Measurements from ENCODE around the gene PCLO.
"Not testable (repeated sequence)": the region's sequence is repeated elsewhere in the genome, so short reads cannot be mapped to it uniquely, and the experiment has no call there.

The PCLO gene

DNA sequence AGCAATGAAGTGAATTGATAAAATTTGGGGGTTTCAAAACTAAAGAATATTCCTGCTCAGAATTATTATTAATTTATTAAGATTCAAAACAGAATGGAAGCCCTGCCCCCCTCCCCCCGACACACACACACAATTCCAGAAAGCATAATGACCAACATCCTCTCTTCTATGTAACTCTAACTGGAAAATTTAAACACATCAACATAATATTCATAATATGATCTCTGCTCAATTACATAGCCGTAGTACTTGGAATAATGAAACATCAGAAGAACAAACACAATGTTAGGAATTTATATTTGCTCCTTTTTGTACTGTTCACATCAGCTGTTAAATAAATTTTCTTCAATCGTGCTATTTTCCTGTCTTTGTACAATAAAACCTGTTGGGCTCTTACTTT lies 20.8 kb downstream of the PCLO start:
- DNase-seq (ENCODE audit: low read depth): no peak

DNA sequence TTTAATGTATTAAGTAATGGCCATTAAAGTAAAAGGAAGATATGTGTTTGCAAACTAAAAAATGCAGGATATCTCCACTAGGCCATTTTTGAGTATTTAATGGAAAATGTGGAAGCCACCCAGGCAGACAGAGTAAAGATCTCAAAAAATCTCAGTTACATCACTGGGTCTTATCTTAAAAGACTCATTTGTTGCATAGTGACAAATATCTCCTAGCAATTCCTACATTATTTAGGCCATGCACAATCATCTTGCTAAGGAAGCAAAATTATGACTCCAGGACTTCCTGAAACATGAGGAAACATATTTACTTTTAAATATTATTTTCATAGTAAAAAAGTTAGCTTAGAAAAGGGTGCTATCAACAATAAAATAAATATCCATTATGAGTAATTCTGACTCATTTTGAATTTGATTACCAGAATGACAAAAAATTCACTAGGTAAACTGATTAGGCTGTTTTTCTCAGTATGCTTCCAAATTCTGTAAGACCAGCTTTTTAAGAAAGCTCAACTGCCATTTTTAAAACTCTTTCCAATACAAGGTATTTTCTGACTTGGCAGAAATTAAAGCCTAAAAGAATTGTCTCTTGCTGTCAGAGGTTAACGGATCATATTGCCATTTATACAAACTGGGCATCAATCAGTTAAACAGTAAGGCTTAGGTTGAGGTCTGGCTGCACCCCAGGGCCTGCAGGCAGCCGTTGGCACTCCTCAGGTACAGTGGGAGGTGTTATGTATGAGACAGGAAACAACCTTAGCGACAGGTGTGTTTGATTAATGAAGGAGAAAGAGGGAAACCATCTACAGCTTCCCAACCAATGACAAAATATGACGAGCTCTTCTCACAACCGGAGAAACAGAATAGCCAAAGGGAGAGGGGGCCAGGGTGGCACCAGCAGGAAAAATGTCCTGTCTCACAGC lies 31.8 kb downstream of the PCLO start:
- no peak for DNase-seq (ENCODE audit: low read depth)

- DNase-seq (ENCODE audit: low read depth): no peak
Observed at GRCh38 chr7:83130191-83130590, 32.5 kb downstream of the PCLO start.

DNA sequence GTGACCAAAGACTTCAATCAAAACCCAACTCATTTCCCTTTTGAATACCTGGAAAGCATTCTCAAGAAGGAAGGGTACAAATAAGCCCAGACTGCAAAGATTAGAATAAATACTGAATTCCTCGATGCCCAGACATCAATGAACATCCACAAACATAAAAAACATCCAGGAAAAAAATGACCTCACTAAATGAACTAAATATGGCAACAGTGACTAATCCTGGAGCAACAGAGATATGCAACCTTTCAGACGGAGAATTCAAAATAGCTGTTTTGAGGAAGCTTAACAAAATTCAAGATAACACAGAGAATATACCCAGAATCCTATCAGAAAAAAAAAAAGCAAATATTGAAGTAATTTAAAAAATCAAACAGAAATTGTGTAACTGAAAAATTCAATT lies 43.2 kb downstream of the PCLO start:
- DNase-seq (ENCODE audit: low read depth): no peak

DNA sequence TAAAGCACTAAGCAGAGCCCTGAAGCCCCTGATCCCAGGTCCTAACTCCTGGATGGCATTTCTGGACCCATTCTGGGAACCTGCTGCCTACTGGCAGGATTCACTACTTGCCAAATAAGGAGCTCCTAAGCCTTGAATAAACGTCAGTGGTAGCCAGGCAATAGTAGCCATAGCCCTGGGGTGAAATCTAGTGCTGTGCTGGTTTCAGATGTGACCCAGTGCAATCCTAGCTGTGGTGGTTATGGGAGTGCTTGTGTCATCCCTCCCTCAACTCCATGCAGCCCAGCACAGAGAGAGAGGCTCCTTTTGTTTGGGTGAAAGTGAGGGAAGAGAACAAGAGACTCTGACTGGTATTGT lies 43.7 kb downstream of the PCLO start:
- no peak for DNase-seq (ENCODE audit: low read depth)

DNA sequence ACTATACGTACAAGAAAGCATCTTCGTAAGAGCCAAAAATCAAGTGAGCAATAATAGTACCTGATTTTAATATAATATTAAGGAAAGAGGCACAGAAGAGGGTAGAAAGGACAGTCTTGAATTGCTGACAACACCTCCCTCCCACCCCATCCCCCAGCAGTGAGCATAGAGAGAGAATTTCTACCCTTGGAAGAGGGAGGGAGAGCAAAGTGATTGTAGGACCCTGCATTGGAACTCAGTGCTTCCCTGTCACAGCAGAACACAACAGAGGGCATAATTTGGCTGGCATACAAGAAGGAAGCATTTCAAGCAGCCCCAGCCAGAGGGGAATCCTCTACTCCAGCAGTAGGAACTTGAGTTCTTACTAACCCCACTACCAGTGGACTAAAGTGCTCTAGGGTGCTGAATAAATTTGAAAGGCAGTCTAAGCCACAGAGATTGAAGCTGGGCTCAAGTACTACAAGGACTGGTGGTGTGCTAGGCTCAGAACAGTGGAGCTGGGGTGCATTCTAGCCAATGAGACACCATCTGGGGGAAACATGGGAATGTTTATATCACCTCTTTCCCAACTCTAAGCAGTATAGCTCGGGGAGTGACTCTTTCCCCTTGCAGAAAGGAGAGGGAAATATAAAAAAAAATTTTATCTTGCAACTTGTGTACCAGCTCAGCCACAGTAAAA lies 44.2 kb downstream of the PCLO start:
- DNase-seq (ENCODE audit: low read depth): no peak

DNA sequence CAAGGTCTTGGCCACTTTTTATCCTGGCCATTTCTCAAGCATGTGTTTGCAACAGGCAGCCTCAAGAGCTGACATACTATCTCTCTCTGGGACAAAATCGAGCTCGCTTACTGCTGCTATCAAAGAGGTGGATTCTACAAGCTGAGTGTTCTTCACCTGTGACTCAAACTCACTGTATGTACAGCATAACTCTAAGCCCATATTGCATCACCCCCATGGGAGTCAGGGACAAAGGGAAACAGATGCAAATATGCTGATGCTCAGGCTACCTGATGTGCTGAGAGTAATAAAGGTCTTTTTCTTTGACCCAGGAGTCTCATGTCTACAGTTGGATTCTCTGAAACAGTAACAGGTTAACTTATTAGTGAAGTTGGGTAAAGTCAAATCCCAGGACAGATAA lies 45.2 kb downstream of the PCLO start:
- no peak for DNase-seq (ENCODE audit: low read depth)

DNA sequence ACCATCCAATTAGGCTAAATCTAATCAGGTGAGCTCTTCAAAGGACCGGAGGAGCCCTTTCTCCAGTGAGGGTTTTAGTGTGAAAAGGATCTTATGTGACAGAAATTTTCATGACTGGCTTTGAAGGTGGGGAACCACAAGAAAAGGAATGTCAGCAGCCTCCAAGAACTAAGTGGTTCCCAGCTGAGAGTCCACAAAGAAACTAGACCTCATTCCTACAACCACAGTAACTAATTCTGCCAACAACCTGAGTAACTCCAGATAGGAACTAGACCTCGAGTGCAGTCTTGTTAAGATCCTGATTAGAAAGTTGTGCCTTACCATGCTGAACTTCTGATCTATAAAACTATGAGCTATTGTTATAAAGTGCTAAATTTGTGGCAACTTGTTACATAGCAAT lies 51.3 kb downstream of the PCLO start:
- no peak for DNase-seq (ENCODE audit: low read depth)

DNA sequence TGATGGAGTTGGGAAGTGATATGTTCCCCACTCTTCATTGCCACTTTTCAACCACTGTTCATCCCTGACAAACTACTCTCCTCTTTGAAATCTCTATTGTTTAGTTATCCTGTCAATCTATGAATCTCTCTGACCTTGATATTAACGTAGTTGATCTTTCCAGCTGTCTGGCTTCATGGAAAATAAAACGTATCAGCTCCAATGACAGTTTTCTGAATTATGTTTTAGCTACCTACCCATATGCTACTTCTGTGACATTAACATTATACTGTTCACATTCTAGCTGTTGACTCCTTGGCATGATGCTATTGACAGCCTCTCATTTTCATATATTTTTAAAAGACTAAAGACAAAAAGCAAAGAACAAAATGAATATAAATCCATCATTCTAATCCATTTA lies 53.3 kb downstream of the PCLO start:
- no peak for DNase-seq (ENCODE audit: low read depth)

DNA sequence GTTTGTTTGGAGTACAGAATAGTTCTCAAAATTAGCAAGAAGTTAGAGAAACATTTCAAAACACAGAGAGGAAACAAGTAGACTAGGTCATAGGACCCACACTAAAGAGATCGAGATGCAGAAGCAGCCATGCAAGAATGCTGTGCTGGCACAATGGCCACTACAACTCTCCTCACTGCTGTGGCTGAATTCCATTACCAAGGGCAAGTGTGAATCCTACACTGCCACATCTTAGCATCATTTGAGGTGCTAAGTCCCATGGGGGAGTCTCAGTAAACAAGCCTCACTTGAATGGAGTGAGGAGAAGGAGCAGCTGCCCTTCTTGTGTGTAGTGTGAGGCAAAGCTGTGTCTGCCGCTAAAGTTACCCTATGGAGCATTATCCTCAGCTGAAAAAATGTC lies 56.7 kb downstream of the PCLO start:
- no peak for DNase-seq (ENCODE audit: low read depth)

DNA sequence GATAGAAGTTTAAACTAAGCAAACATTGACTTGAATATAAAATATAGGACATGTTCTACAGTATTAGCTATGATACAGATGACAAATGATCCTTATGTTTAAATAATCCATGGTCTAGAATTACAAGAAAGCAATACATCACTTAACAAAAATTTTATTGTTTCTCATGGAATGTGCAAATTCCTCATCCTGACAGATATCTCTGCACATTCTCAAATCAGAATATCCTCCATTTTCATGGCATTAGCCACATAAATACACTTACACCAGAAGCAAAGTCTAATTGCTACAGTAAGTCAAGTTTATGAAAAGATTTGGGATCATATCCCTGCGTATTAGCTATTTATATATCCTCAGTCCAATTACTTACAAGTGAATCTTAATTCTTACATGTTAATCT lies 57.6 kb downstream of the PCLO start:
- no peak for DNase-seq (ENCODE audit: low read depth)

- DNase-seq (ENCODE audit: low read depth): no peak
Observed at GRCh38 chr7:83101530-83101929, 61.2 kb downstream of the PCLO start.

DNA sequence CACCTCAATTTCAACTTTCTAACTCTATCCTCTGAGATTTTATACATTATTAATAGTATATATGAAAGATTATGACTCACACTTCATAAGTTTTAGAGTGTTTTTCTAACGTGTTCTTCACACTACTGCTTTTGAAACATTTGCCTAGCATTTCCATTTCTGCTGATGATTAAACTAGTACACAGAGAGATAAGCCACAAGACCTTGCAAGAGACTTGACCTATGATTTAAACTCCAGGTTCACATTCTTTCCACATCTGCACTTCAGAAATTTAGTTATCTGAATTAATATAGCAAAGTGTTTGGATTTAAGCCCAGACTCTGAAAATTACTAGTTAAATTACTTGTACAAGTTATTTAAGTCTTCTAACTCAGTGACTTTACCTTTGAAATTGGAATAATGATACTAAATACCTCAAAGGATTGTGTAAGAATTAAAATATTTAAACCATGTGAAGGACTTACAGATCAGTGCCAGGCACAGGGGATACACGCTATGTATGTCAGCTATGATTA lies 66.6 kb downstream of the PCLO start:
- no peak for DNase-seq (ENCODE audit: low read depth)

- DNase-seq (ENCODE audit: low read depth): no peak
Observed at GRCh38 chr7:83085299-83085698, 77.4 kb downstream of the PCLO start.

GRCh38 chr7:83079879-83080278 lies 82.8 kb downstream of the PCLO start:
- not testable (repeated sequence) for DNase-seq (ENCODE audit: low read depth)

DNA sequence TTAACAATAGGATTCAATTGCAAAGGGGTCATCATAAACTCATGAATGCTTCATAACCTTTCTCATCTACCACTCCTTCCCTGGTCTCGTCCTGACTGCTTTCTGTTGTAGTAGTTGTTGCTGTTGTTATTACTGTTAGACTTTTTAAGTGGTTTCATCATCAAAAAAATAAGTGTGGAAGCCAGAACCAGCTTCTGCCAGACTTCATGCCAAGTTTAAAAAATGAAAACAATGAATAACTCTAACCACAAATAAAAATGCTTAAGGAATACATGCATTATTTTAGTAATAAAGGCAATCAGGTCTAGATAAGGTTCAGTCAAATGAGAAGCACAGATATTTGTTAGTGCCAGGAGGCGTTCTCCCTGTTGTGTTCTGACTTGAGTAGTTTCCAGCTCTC lies 85.4 kb downstream of the PCLO start:
- no peak for DNase-seq (ENCODE audit: low read depth)

DNA sequence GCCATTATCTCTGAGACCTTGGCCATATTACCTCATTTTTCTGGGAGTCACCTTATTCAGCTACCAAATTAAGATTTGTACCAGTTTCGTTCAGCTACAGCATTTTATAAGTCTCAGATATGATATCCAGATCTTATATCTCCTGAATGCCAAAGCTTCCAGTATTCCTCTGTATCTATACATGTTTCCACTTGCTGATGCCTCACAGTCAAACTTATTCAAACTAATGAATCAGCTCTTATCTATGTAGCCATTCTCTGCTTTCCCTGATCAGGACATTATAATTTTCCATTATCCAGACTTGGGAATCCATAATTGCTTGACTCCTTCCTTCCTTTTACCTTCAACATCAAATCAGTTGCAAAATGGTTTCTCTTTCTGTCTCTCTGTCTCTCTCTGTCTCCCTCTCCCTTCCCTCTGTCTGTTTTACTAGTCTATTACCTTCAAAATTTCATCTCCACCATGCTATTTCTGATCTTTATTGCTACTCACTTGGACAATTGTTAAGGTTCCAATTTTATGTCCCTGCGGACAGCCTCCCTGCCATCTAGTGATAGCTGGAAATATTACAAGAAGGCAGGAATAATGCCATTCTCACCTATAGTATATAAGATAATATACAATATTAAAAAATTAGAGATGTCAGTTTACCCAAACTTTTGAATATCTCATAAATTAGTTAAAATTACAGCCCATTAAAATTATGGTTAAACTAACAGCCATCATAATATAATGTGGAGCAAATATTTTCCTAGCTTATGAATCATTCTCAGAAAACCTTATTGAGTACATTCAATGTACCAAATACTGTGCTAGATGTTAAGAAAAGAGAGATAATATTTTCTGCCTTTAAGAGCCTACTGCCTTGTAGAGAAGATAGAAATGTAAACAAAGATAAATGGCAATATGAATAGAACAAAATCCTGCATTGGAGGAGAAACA lies 89.8 kb downstream of the PCLO start:
- DNase-seq (ENCODE audit: low read depth): no peak

DNA sequence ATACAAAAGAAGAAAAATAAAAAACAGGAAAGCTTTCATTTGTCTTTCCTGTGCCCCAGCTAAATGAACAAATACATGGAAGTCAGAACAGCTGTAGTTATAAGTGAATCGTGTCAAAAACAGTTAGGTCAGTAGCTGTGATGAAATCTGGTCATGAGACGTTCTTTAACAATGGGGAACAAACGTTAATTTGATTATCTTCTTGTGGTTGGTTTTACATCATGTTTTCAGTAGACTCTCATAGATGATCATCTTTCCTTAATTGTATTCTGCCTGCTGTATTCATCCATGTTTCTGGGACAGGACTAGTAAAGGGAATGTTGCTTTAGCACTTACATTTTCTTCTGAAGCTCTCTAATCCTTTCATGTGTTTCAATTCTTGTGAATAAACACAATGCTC lies 97.0 kb downstream of the PCLO start:
- DNase-seq (ENCODE audit: low read depth): no peak

GRCh38 chr7:83060218-83060617 lies 102.5 kb downstream of the PCLO start:
- no peak for DNase-seq (ENCODE audit: low read depth)

DNA sequence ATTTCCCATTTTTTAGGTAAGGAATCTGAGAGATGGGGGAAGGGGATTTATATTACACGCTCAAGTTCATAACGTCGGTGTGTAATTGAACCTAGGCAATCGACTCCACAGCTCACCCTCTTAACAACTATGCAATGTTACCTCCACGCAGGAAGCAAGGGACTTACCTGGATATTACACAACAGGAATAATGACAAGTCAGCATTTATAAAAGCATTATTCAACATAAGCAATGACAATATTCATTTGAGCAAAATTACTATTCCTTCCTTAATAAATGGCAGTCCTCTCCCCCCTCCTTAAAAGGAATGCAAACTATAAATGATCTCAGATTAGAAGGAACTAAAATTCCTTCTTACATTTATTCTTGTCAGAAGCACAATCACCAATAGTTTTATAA lies 104.0 kb downstream of the PCLO start:
- no peak for DNase-seq (ENCODE audit: low read depth)

- DNase-seq (ENCODE audit: low read depth): no peak
Observed at GRCh38 chr7:83055197-83055596, 107.5 kb downstream of the PCLO start.

DNA sequence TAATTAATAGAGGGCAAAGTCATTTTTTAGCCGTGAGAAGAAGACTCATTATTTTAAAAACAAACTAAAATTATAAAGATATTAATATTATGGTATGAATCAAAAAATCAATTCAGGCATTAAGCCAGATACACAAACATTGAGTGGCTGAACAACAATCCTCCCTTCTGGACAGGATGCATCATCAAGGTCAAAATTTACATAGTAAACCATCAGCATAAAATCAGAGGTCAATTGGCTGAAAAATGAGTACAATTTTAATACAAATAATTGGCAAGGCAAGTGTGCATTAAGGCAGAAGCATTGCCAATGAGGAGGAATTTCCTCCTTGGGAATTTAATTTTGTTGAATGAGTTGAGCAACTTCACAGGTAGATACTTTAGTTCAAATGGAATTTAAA lies 108.2 kb downstream of the PCLO start:
- no peak for DNase-seq (ENCODE audit: low read depth)

Data from non-pigmented ciliary epithelial cell (primary cell).